Activated CD8-positive, alpha-beta memory T cell treated with anti-CD3 and anti-CD28 coated beads, Interleukin-2, amount 10 ng/mL, durations not matched to agents 7 days and 5 days (primary cell): ENCODE data around the gene UBA6. TPM values are rescaled to one million over a fixed set of nuclear protein-coding genes. Genes with fewer than 3 reads are reported as not detected.
A peak's percentile ranks its signal among the peaks of the same experiment; 100 is the strongest.
"Not testable (repeated sequence)": the region's sequence is repeated elsewhere in the genome, so short reads cannot be mapped to it uniquely, and the experiment has no call there.

Experiments
- ATAC-seq: fragments of 150-1000 bp; cut with Tn5 transposase; one replicate; pipeline ENCODE4 v1.10.0; 2021; ENCODE audit warnings: moderate library complexity
- CTCF ChIA-PET: fragments of 350-600 bp; sonication (Branson Sonifier 250); formaldehyde crosslinking; loops from one replicate; lab custom pipeline; 2021; ENCODE audit warnings: antibody characterized with exemption; lab: Charles Lee
- DNase-seq: peaks from one replicate; pipeline ENCODE4 v3.0.0-alpha.2; 2020
- H3K27ac Mint-ChIP-seq: one replicate; pipeline ENCODE4 v1.8.0; 2021; ENCODE audit warnings: mild to moderate bottlenecking, mixed read lengths
- H3K27me3 Mint-ChIP-seq: one replicate; pipeline ENCODE4 v1.8.0; 2021; ENCODE audit warnings: mixed read lengths
- H3K36me3 Mint-ChIP-seq: one replicate; pipeline ENCODE4 v1.8.0; 2021; ENCODE audit warnings: mild to moderate bottlenecking, mixed read lengths
- H3K4me1 Mint-ChIP-seq: one replicate; pipeline ENCODE4 v1.8.0; 2021; ENCODE audit warnings: mixed read lengths
- H3K4me3 Mint-ChIP-seq: one replicate; pipeline ENCODE4 v1.8.0; 2021; ENCODE audit warnings: mild to moderate bottlenecking, moderate library complexity, mixed read lengths
- H3K9me3 Mint-ChIP-seq: one replicate; pipeline ENCODE4 v1.8.0; 2022; ENCODE audit warnings: low read depth, mixed read lengths
- total RNA-seq, 2 experiments: library from RNA; stranded (reverse); gene quantifications; one replicate each; pipeline ENCODE4 v1.2.3, GENCODE V29; 2021

Gene UBA6
- total RNA-seq, 2 experiments from 2014 or later, result 88.2 to 91.2 TPM

DNA sequence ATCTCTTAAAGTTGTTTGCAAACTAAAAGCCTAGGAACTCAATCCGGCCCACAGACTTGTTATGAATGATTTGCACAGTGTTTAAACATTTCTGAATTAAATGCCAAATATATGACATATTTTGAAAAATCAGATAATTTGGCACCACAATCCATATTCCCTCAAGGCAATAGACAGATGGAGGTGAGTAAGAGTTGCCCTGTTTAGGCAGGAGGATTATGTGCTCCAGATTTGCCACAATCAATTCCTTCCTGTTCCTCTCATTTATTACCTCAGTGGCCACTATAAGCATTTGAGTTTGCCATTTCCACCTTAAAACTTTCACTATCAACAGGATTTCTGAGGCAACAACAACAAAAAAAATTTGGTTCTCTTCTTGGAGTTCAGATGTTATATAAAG is 18.7 kb downstream of the UBA6 start:
- H3K36me3 Mint-ChIP-seq, result peaks cover 49% of the 10 kb centered on the region

DNA sequence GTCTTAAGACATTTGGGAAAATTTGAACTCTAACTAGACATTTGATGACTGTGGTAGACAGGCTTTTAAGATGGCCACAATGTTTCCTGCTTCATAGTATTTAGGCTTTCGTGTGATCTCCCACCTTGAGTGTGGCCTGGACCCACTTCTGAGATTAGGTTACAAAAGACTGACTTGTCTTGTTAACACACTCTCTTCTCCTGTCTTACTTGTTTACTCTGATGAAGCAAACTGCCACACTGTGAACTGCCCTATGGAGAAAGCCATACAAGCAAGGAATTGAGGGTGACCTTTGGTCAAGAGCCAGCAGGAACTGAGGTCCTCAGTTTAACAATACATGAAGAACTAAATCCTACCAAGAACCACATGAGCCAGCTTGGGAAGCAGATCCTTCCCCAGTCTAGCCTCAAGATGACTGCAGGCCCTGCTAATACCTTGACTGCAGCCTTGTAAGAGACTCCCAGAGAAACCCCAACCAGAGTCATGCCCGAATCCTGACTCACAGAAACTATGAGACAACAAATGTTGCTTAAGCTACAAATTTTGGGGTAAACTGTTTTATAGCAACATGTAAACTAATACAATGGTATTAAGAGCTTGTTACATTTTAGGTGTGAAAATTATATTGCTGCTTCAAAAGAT is 20.3 kb downstream of the UBA6 start:
- ATAC-seq, result no peak

More for the DNA sequence above, 18.7 kb downstream of the UBA6 start:
- Mint-ChIP-seq H3K9me3 (no peaks in the 10 kb centered on the region), H3K4me1 (peaks cover 31% of the 10 kb centered on the region), H3K27me3 (no peaks in the 10 kb centered on the region), H3K27ac (peak overlapping the region; percentile 36), H3K4me3 (no peak overlapping the region)
- no peak for DNase-seq
- ATAC-seq, result no peak
- CTCF ChIA-PET, result interaction anchor here (1.4 kb wide), 1 partner anchor 8 kb away, joined by 3 read pairs; no protein-coding TSS in a partner anchor

DNA sequence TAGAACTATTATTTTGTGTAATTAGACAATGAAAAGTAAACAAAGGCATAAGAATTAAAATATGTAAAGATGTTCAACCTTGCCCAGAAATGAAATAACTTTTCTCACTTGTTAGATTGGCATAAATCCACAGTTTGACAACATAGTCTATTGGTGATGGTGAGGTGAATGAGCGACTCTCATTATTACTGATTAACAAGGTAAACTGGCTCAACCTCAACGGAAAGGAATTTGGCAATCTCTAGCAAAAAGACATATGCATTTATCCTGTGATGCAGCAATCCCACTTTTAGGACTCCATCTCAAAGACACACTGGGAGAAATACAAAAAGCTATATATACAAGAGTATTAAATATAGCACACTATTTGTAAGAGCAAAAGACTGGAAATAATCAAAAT is 22.3 kb downstream of the UBA6 start:
- Mint-ChIP-seq H3K27me3 (no peaks in the 10 kb centered on the region), H3K27ac (no peak overlapping the region), H3K4me3 (no peak overlapping the region), H3K36me3 (peaks cover 63% of the 10 kb centered on the region), H3K4me1 (peaks cover 11% of the 10 kb centered on the region), H3K9me3 (no peaks in the 10 kb centered on the region)
- DNase-seq (no peak), ATAC-seq (no peak)
- CTCF ChIA-PET, result no interaction called here

More for the DNA sequence above, 20.3 kb downstream of the UBA6 start:
- no peak overlapping the region for H3K4me3 Mint-ChIP-seq
- H3K27me3 Mint-ChIP-seq, result no peaks in the 10 kb centered on the region
- peaks cover 55% of the 10 kb centered on the region for H3K36me3 Mint-ChIP-seq
- H3K9me3 Mint-ChIP-seq, result no peaks in the 10 kb centered on the region
- no peak for DNase-seq
- H3K27ac Mint-ChIP-seq, result peak overlapping the region; percentile 7
- CTCF ChIA-PET, result interaction anchor here (0.7 kb wide), 1 partner anchor 13 kb away, joined by 3 read pairs; no protein-coding TSS in a partner anchor
- H3K4me1 Mint-ChIP-seq, result peaks cover 23% of the 10 kb centered on the region

DNA sequence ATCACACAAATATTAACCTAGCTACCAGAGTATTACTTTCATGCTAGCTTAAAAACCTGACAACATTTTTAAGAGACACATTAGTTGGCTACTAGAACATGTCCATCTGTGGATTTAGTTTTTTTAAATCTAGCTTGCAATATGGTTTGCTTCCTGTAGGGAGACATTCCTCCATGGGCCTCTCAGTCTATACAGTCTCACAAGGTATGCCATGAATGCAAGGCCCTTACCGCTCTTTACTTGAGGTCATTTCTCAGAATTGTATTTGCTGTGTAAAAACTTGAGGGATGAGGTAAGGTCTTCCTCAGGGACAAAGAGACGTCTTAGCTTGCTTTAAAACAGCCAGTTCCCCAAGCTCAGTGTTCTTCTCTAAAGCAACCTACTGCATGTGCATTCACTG is 26.9 kb downstream of the UBA6 start:
- H3K36me3 Mint-ChIP-seq, result peaks cover 66% of the 10 kb centered on the region
- DNase-seq (no peak), ATAC-seq (no peak)
- no peaks in the 10 kb centered on the region for H3K9me3 Mint-ChIP-seq
- H3K27me3 Mint-ChIP-seq, result no peaks in the 10 kb centered on the region
- CTCF ChIA-PET, result interaction anchor here (0.9 kb wide), 1 partner anchor 9 kb away, joined by 3 read pairs; no protein-coding TSS in a partner anchor
- no peak overlapping the region for H3K4me3 Mint-ChIP-seq
- H3K27ac Mint-ChIP-seq, result no peak overlapping the region
- no peaks in the 10 kb centered on the region for H3K4me1 Mint-ChIP-seq

DNA sequence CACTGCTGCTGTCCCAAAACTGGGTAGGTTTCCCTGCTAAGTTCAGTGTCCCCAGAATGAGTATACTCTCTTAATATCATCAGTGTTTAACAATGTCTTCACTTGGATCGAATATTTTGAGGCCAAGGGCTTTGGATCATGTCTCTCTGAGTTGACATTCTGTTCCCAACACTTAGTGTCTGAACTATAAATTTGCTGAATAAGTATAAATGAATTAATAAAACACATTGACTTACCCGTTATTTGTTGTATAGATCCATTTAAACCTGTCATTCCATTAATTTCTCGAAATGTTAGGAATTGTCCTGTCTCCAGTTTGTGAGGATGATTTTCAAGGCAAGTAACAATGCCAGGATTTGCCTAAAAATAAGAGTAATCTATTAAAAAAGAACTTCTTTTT is 32.6 kb downstream of the UBA6 start:
- Mint-ChIP-seq H3K9me3 (no peaks in the 10 kb centered on the region), H3K4me3 (no peak overlapping the region), H3K36me3 (peaks cover 56% of the 10 kb centered on the region), H3K4me1 (no peaks in the 10 kb centered on the region), H3K27me3 (no peaks in the 10 kb centered on the region), H3K27ac (no peak overlapping the region)
- CTCF ChIA-PET, result no interaction called here
- no peak for ATAC-seq
- DNase-seq, result no peak

DNA sequence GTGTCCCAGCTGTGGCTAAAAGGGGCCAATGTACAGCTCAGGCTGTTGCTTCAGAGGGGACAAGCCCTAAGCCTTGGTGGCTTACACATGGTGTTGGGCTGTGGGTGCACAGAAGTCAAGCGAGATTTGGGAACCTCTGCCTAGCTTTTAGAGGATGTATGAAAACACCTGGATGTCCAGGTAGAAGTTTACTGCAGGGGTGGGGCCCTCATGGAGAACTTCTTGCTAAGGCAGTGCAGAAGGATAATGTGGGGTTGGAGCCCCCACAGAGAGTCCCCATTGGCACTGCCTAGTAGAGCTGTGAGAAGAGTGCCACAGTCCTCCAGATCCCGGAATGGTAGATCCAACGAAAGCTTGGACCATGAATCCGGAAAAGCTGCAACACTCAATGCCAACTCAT is 40.5 kb downstream of the UBA6 start:
- Mint-ChIP-seq H3K27me3 (no peaks in the 10 kb centered on the region), H3K36me3 (peaks cover 80% of the 10 kb centered on the region), H3K4me3 (no peak overlapping the region), H3K27ac (no peak overlapping the region), H3K4me1 (peaks cover 9% of the 10 kb centered on the region), H3K9me3 (peaks cover 20% of the 10 kb centered on the region)
- DNase-seq, result no peak
- no peak for ATAC-seq
- CTCF ChIA-PET, result interaction anchor here (0.6 kb wide), 1 partner anchor 816 kb away, joined by 4 read pairs; no protein-coding TSS in a partner anchor

DNA sequence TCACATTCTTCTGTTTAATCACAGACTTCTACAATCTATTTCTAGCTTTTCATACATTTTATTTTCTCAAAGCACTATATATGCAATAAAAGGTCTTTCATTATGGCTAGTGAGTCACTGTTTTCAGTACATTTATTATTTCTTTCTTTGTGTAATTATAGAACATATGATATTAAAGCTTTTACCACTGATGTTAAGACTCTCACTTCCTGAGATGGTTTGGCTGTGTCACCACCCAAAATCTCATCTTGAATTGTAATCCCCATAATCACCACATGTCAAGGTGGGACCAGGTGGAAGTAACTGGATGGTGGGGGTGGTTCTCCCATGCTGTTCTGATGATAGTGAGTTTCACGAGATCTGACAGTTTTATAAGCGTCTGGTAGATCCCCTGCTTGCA is 41.9 kb downstream of the UBA6 start:
- no peak overlapping the region for H3K4me3 Mint-ChIP-seq
- no peak overlapping the region for H3K27ac Mint-ChIP-seq
- H3K27me3 Mint-ChIP-seq, result no peaks in the 10 kb centered on the region
- peaks cover 84% of the 10 kb centered on the region for H3K36me3 Mint-ChIP-seq
- peaks cover 20% of the 10 kb centered on the region for H3K9me3 Mint-ChIP-seq
- CTCF ChIA-PET, result no interaction called here
- ATAC-seq (no peak), DNase-seq (no peak)
- peaks cover 9% of the 10 kb centered on the region for H3K4me1 Mint-ChIP-seq

DNA sequence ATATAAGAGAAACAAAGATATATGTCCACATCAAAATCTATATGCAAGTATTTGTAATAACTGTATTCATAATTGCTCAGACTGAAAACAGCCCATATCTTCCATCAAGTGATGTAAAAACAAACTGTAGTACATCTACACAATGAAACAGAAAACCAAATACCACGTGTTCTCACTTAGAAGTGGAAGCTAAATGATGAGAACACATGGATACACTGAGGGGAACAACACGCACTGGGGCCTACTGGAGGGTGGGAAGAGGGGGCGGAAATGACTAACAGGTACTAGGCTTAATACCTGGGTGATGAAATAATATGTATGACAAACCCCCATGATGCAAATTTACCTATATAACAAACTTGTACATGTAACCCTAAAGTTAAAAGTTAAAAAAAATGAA is 42.7 kb downstream of the UBA6 start:
- Mint-ChIP-seq H3K9me3 (peaks cover 21% of the 10 kb centered on the region), H3K27ac (no peak overlapping the region), H3K4me3 (no peak overlapping the region), H3K4me1 (peaks cover 9% of the 10 kb centered on the region), H3K27me3 (no peaks in the 10 kb centered on the region), H3K36me3 (peaks cover 88% of the 10 kb centered on the region)
- ATAC-seq (no peak), DNase-seq (no peak)
- CTCF ChIA-PET, result no interaction called here

DNA sequence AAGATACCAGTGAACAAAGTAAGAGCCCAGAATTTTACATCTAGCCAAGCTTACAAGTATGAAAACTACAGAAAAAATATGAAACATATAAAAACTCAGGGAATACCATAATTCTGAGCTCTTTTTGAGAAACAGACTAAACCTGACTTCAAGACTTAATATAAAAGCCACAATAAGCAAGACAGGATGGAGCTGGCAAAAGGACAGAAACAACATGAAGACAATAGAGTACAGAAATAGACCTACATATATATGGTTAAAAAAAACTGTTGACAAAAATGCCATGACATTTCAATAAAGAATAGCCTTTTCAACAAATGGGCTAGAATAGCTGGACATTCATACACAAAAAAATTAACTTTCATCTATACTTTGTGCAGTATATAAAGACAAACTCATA is 49.4 kb downstream of the UBA6 start:
- peaks cover 62% of the 10 kb centered on the region for H3K36me3 Mint-ChIP-seq
- DNase-seq (no peak), ATAC-seq (no peak)
- CTCF ChIA-PET, result no interaction called here
- H3K27me3 Mint-ChIP-seq, result no peaks in the 10 kb centered on the region
- H3K27ac Mint-ChIP-seq, result no peak overlapping the region
- no peaks in the 10 kb centered on the region for H3K4me1 Mint-ChIP-seq
- H3K4me3 Mint-ChIP-seq, result no peak overlapping the region
- H3K9me3 Mint-ChIP-seq, result peaks cover 4% of the 10 kb centered on the region

DNA sequence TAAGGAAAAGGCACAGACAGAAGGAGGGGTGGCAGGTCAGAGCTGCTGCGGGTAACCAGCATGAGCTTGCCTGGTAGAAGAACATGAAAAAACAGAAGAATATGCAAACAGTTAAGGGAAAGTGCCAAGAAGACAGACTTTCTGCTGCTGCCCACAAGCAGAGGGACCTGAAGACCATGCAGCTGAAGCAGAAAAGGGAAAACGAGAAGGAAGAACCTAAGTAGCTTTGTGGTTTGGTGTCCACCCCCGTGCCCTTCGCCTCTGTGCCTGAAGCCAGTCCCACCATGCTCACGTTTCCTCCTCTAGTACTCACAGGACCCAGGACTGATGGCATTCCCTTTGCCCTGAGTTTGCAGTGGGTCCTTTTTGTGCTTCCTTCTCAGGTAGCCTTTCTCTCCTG is 62.8 kb downstream of the UBA6 start:
- no peaks in the 10 kb centered on the region for H3K9me3 Mint-ChIP-seq
- H3K36me3 Mint-ChIP-seq, result peaks cover 64% of the 10 kb centered on the region
- CTCF ChIA-PET, result no interaction called here
- DNase-seq, result no peak
- peaks cover 17% of the 10 kb centered on the region for H3K4me1 Mint-ChIP-seq
- H3K27me3 Mint-ChIP-seq, result no peaks in the 10 kb centered on the region
- no peak overlapping the region for H3K4me3 Mint-ChIP-seq
- no peak overlapping the region for H3K27ac Mint-ChIP-seq
- ATAC-seq, result no peak

DNA sequence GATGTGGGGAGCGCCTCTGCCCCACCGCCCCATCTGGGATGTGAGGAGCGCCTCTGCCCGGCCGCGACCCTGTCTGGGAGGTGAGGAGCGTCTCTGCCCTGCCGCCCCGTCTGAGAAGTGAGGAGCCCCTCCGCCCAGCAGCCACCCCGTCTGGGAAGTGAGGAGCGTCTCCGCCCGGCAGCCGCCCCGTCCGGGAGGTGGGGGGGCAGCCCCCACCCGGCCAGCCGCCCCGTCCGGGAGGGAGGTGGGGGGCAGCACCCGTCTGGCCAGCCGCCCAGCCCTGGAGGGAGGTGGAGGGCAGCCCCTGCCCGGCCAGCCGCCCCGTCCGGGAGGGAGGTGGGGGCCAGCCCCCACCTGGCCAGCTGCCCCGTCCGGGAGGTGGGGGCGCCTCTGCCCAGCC is 64.0 kb downstream of the UBA6 start:
- H3K9me3 Mint-ChIP-seq, H3K4me3 Mint-ChIP-seq, ATAC-seq, H3K27me3 Mint-ChIP-seq, H3K27ac Mint-ChIP-seq, DNase-seq, CTCF ChIA-PET: not testable (repeated sequence)
- H3K4me1 Mint-ChIP-seq, result peaks cover 18% of the 10 kb centered on the region
- peaks cover 65% of the 10 kb centered on the region for H3K36me3 Mint-ChIP-seq

DNA sequence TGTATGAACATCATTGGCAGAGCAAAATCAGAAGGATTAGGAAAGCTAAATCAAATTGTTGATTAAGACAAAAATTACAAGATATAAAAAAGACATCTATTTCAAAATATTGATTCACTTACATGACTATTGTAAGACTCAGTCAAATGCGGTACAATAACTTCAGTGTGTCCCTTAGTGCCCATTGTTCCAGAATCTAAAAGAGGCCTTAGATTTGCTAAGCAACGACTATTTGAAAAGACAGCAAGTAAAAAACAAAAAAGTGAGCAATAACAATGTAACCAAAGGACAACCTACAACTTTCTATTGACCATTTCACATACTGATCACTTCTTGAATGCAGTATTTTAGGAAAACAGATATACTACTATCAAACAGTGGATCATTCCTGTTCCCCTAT is 65.6 kb downstream of the UBA6 start:
- H3K9me3 Mint-ChIP-seq, result no peaks in the 10 kb centered on the region
- H3K27me3 Mint-ChIP-seq, result no peaks in the 10 kb centered on the region
- H3K4me1 Mint-ChIP-seq, result peaks cover 17% of the 10 kb centered on the region
- H3K4me3 Mint-ChIP-seq, result no peak overlapping the region
- DNase-seq (no peak), ATAC-seq (no peak)
- H3K27ac Mint-ChIP-seq, result no peak overlapping the region
- H3K36me3 Mint-ChIP-seq, result peaks cover 69% of the 10 kb centered on the region
- CTCF ChIA-PET, result interaction anchor here (1.2 kb wide), 1 partner anchor 111 kb away, joined by 3 read pairs; no protein-coding TSS in a partner anchor

DNA sequence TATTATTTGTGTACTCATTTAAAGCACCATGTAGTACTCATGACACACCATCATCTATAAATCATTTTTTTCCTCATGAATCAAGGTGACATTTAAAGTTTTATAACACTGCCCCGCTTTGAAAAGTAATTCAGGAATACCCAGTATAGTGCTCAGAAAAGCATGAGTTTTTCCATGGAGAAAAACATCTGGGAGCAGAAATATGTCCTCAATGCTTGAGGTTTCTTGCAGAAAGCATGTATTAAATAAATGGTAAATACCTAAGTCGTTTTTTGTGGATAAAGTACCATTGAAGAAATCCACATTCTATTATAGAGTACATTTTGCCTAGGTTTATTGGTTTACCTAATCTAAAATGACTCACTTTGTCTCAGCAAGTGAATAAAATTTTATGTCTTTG is 66.2 kb downstream of the UBA6 start:
- H3K36me3 Mint-ChIP-seq, result peaks cover 68% of the 10 kb centered on the region
- CTCF ChIA-PET, result interaction anchor here (1.2 kb wide), 1 partner anchor 112 kb away, joined by 3 read pairs; no protein-coding TSS in a partner anchor

DNA sequence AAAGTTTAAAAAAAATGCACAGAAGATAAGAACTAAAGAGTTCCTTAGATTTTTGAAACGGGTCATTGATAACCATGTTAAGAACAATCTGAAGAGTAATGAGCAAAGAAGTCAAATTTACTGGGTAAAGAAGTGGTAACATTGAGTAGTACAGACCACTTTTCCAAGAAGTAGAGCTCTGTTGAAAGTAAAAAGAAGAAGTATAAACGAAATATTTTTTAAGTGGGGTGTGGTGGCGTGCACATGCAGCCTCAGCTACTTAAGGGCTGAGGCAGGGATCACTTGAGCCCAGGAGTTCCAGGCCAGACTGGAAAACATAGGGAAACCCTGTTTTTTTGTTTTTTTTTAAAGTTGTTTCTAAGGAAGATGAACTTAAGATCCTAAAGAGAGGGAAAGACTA is 68.5 kb downstream of the UBA6 start:
- Mint-ChIP-seq H3K36me3 (peaks cover 63% of the 10 kb centered on the region), H3K4me1 (peaks cover 19% of the 10 kb centered on the region), H3K9me3 (no peaks in the 10 kb centered on the region), H3K27ac (peak overlapping the region; percentile 85), H3K27me3 (no peaks in the 10 kb centered on the region), H3K4me3 (peak overlapping the region; percentile 81)
- peak; percentile 85 for ATAC-seq
- peak; percentile 51 for DNase-seq
- CTCF ChIA-PET, result interaction anchor here (1.2 kb wide), 1 partner anchor 13 kb away, joined by 3 read pairs; no protein-coding TSS in a partner anchor

More for the DNA sequence above, 66.2 kb downstream of the UBA6 start:
- ATAC-seq, result no peak
- no peaks in the 10 kb centered on the region for H3K27me3 Mint-ChIP-seq
- no peak overlapping the region for H3K27ac Mint-ChIP-seq
- peak overlapping the region; percentile 81 for H3K4me3 Mint-ChIP-seq
- peaks cover 18% of the 10 kb centered on the region for H3K4me1 Mint-ChIP-seq
- no peaks in the 10 kb centered on the region for H3K9me3 Mint-ChIP-seq
- no peak for DNase-seq
